NCI-H2227 treated with DMSO at 0.1 percent for 48 hours (cell line): ENCODE results near the gene SF3B3.
"Not testable (repeated sequence)": the region's sequence is repeated elsewhere in the genome, so short reads cannot be mapped to it uniquely, and the experiment has no call there.

ENCODE experiments used
- DNase-seq: peaks from one replicate; lab custom pipeline; 2025; lab: John Stamatoyannopoulos, UW

Gene SF3B3

GRCh38 chr16:70512456-70512855 lies 11.2 kb upstream of the SF3B3 start:
- DNase-seq, result no peak

GRCh38 chr16:70520612-70521297 lies 2.9 kb upstream of the SF3B3 start:
- no peak for DNase-seq

GRCh38 chr16:70522216-70523075 lies 1.2 kb upstream of the SF3B3 start:
- no peak for DNase-seq

- peak; percentile 78 for DNase-seq
These were observed 407 bp upstream of the SF3B3 start, which contains the start of gene COG4 for GRCh38 chr16:70523076-70523742. Gene COG4, minus strand, starts transcription at chr16:70523554. Its CDS starts 11 bp downstream, at chr16:70523543.

GRCh38 chr16:70524399-70524825 lies 796 bp downstream of the SF3B3 start:
- DNase-seq, result not testable (repeated sequence)

- DNase-seq, result no peak
These were observed 2.8 kb downstream of the SF3B3 start for GRCh38 chr16:70526403-70526802.

GRCh38 chr16:70527315-70527996 lies 3.8 kb downstream of the SF3B3 start:
- no peak for DNase-seq

- no peak for DNase-seq
These were observed 5.6 kb downstream of the SF3B3 start for GRCh38 chr16:70529051-70529777.

GRCh38 chr16:70529954-70530353 lies 6.3 kb downstream of the SF3B3 start:
- DNase-seq, result not testable (repeated sequence)

DNA sequence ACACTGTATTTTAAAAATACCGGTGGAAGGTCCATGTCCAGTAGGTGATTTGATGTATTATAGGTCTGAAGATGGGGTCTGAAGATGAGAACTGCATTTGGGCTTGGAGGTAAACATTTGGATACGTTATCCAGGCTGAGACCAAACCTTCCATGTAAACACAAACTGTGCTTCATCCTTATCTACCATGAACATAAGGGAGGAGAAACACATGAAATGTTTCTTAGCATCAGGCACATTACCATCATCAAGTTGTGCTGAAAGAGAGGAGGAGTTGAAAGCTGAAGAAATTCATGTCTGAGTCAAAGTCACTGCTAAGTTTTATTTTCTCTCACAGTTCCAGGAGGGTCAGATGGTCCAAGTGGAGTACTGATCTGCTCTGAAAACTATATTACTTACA lies 11.4 kb downstream of the SF3B3 start:
- no peak for DNase-seq

DNA sequence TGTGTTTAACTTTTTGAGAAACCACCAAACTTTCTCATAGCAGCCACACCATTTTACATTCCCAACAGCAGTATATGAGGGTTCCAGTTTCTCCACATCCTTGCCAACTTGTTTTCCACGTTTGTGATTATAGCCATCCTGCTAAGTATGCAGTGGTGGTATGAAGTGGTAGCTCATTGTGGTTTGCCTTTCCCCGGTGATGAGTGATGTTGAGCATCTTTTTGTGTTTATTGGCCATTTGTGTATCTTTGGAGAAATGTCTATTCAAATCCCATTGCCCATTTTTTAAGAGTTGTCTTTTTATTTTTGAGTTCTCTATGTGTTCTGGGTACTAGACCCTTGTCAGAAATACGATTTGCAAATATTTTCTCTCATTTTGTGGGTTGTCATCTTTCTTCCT lies 17.4 kb downstream of the SF3B3 start:
- no peak for DNase-seq

DNA sequence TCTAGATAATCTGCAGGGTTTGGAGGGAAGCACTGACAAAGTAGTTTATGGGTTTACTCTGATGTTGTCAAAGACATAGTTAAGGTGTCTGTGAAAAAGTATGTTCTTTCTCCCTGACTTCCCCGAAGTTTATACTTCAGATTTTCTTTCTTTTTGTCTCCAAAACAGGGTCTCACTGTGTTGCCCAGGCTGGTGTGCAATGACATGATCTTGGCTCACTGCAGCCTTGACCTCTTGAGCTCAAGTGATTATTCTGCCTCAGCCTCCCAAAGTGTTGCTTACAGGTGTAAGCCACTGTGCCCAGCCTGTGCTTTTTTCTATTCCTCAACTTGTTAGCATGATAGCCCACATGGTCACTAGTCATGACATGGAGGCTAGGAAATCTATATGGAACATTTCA lies 20.9 kb downstream of the SF3B3 start:
- DNase-seq, result no peak

- DNase-seq, result no peak
These were observed 25.3 kb downstream of the SF3B3 start for GRCh38 chr16:70548936-70549335.

- DNase-seq, result no peak
These were observed 26.5 kb downstream of the SF3B3 start for GRCh38 chr16:70550082-70550481.

GRCh38 chr16:70551788-70552187 lies 28.2 kb downstream of the SF3B3 start:
- no peak for DNase-seq

DNA sequence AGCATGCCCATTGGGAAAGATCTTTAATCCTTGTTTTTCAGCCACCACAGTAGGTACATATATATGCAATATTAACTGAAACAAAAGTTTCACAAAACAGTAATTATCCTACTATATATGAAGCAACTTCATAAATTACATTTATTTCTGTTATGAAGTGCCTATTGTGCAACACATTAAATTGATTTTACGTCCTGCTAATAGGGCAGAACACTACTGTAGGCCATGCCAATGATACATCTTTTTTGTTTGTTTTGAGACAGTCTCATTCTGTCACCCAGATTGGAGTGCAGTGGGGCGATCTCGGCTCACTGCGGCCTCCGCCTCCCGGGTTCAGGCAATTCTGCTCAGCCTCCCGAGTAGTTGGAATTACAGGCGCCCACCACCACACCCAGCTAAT lies 29.1 kb downstream of the SF3B3 start:
- no peak for DNase-seq

DNA sequence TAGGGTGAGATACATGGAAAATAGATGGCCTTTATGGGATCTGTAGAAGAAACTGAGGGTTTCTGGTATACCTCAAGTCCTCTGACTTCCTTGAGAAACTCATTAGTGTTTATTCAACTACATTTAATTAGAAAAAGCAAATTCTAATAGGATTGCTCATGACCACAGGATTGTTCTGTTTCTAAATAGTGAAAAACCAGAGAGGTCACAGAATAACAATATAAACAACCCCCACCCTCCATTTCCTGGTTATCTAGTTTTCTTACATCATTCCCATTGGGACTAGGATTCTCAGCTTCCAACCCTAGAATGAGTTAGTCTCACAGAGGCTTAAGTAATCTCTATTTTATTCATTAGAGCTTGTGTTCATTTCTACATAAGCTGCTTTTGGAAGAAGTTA lies 30.0 kb downstream of the SF3B3 start:
- DNase-seq, result no peak

DNA sequence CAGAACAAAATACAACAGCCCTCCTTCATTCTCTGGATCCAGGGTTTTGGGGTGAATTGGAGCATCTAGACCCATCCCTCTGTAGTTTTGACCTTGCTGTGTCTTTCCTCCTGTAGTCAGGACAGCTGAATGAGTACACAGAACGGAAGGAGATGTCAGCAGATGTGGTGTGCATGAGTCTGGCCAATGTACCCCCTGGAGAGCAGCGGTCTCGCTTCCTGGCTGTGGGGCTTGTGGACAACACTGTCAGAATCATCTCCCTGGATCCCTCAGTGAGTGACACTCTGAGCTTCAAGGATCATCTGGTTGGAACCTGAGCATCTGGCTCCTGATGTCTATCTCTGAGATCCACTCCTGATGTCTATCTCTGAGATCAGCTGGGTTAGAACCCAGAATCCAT lies 32.4 kb downstream of the SF3B3 start:
- no peak for DNase-seq

DNA sequence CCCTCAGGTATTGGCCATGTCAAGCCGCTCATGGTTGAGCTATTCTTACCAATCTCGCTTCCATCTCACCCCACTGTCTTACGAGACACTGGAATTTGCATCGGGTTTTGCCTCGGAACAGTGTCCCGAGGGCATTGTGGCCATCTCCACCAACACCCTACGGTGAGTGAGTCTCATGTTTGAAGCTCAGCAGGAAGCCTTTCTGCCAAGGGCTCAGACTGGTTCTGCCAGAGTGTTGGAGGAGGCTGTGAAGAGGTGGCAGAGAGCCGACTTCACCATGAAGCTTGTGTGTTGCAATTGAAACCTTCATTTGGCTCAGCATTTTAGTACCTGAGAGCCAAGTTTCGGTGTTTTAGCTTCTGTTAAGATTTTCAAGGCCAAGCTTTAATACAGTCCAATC lies 38.0 kb downstream of the SF3B3 start:
- DNase-seq, result no peak

DNA sequence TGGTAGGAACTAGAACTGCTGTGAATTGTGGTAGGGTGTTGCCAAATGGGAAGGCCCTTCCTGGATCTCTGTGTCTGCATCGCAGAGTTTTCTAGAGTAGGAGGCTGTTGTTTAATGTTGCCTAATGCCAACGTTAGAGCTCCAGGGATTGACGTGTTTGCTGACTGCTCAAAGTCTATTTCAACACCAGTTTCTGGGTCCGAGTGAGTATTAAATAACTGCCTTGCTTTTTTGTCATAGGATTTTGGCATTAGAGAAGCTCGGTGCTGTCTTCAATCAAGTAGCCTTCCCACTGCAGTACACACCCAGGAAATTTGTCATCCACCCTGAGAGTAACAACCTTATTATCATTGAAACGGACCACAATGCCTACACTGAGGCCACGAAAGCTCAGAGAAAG lies 40.0 kb downstream of the SF3B3 start:
- DNase-seq, result no peak

DNA sequence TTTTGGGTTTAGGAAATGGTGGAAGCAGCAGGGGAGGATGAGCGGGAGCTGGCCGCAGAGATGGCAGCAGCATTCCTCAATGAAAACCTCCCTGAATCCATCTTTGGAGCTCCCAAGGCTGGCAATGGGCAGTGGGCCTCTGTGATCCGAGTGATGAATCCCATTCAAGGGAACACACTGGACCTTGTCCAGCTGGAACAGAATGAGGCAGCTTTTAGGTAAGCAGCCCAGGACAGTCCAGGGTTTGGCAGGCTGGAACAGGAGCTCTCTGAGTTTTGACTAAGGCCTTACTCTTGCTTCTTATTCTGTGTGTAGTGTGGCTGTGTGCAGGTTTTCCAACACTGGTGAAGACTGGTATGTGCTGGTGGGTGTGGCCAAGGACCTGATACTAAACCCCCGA lies 41.4 kb downstream of the SF3B3 start:
- no peak for DNase-seq
